GM12865 (cell line): ENCODE data around the gene REL.
"Not testable (repeated sequence)": the region's sequence is repeated elsewhere in the genome, so short reads cannot be mapped to it uniquely, and the experiment has no call there.

Source experiments
- DNase-seq: peaks from one replicate; pipeline ENCODE4 v3.0.0; 2010; ENCODE audit warnings: low read depth
- H3K4me3 ChIP-seq: 2 replicates; pipeline ENCODE4 v1.5.1; 2011; ENCODE audit warnings: mild to moderate bottlenecking, low read depth, low read length, control low read depth
- TF ChIP-seq, protein P1 (sequence below): IDR thresholded peaks from 2 replicates; pipeline ENCODE4 v1.5.1; 2011; ENCODE audit warnings: low read length, control low read depth, low read depth, inconsistent platforms; ENCODE audit not compliant: insufficient read depth; ENCODE audit errors: missing control alignments

Gene REL

DNA sequence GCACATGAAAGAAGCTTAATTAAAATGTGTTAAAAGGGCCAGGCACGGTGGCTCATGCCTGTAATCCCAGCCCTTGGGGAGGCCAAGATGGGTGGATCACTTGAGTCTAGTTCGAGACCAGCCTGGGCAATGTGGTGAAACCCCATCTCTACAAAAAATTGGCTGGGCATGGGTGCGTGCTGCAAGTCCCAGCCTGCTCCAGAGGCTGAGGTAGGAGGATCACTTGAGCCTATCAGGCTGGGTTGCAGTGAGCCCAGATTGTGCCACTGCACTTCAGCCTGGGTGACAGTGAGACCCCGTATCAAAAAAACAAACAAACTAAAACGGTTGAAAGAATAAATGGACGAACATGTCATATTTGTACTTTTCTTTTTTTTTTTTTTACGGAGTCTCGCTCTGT lies 26.0 kb downstream of the REL start:
- no peak for DNase-seq
- no peak overlapping the region for H3K4me3 ChIP-seq
- TF ChIP-seq, protein P1, sequence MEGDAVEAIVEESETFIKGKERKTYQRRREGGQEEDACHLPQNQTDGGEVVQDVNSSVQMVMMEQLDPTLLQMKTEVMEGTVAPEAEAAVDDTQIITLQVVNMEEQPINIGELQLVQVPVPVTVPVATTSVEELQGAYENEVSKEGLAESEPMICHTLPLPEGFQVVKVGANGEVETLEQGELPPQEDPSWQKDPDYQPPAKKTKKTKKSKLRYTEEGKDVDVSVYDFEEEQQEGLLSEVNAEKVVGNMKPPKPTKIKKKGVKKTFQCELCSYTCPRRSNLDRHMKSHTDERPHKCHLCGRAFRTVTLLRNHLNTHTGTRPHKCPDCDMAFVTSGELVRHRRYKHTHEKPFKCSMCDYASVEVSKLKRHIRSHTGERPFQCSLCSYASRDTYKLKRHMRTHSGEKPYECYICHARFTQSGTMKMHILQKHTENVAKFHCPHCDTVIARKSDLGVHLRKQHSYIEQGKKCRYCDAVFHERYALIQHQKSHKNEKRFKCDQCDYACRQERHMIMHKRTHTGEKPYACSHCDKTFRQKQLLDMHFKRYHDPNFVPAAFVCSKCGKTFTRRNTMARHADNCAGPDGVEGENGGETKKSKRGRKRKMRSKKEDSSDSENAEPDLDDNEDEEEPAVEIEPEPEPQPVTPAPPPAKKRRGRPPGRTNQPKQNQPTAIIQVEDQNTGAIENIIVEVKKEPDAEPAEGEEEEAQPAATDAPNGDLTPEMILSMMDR: no peak

- DNase-seq: no peak
- no peak overlapping the region for H3K4me3 ChIP-seq
- TF ChIP-seq, protein P1: no peak
Observed at GRCh38 chr2:60925994-60926740, 44.8 kb downstream of the REL start.

- DNase-seq: no peak
- TF ChIP-seq, protein P1: no peak
- H3K4me3 ChIP-seq: no peak overlapping the region
Observed at GRCh38 chr2:60926741-60927552, 45.6 kb downstream of the REL start.

- DNase-seq, H3K4me3 ChIP-seq: not testable (repeated sequence)
Observed at GRCh38 chr2:60932061-60932460, 50.7 kb downstream of the REL start.

DNA sequence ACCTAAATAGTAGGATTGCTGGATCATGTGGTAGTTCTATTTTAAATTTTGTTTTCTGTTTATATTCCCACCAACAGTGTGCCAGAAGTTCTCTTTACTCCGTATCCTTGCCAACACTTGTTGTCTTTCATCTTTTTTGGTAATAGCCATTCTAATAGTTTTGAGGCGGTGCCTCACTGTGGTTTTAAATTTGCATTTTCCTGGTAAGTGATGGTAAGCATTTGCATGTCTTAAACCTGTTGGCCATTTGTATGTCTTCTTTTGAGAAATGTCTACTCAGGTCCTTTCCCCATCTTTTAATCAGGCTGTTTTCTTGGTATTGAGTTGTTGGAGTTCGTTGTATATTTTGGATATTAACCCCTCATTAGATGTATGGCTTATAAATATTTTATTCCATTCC lies 51.6 kb downstream of the REL start:
- H3K4me3 ChIP-seq: no peak overlapping the region
- TF ChIP-seq, protein P1: no peak
- DNase-seq: no peak

DNA sequence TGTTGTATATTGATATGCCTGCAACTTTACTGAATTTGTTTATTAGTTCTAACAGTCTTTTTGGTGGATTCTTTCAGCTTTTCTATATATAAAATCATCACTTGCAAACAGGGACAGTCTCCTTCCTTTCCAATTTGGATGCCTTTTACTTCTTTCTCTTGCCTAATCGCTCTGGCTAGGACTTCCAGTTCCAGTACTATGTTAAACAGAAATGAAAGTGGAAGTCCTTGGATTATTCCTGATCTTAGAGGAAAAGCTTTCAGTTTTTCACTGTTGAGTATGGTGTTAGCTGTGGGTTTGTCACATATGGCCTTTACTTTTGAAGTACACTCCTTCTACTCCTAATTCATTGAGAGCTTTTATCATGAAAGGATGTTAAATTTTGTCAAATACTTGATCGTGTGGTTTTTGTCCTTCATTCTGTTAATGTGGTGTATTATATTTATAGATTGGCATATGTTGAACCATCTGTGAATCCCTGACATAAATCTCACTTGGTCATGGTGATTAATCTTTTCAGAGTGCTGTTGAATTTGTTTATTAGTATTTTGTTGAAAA lies 52.9 kb downstream of the REL start:
- TF ChIP-seq, protein P1: no peak
- DNase-seq: no peak
- no peak overlapping the region for H3K4me3 ChIP-seq

DNA sequence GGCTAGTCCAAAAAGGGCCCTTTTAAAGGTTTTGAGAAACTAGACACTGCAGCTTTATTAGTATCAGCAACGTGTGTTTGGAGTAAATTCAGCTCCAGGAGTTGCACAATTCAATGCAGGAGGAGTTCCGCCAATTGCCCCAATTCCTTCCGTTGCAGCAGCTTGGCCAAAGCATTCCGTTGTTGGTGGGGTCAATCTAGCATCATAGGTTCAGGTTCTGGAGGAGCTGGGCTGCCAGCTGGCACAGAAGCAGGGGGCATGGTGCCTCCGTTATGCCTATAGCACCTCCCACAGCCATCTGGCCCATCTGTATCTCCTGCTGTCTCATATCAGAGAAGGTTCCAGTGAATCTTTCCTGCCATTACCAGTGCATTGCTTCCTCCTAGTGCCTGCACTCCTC lies 55.4 kb downstream of the REL start:
- DNase-seq: no peak
- no peak overlapping the region for H3K4me3 ChIP-seq
- TF ChIP-seq, protein P1: no peak
